Inflammatory macrophage treated with lipopolysaccharide for 4 hours (primary cell): ENCODE data around the gene WRAP73.

Experiments used
- DNase-seq: peaks from one replicate; pipeline ENCODE4 v3.0.0-alpha.2; 2020

The WRAP73 gene

GRCh38 chr1:3609016-3609768, 40.7 kb downstream of the WRAP73 start:
- no peak for DNase-seq

- DNase-seq = no peak
These were observed 41.7 kb downstream of the WRAP73 start for GRCh38 chr1:3608154-3608553.

GRCh38 chr1:3607703-3608065, 42.2 kb downstream of the WRAP73 start:
- DNase-seq = no peak

GRCh38 chr1:3606779-3607702, 42.9 kb downstream of the WRAP73 start:
- DNase-seq = no peak

- DNase-seq = no peak
These were observed 44.7 kb downstream of the WRAP73 start for GRCh38 chr1:3604997-3605823.

- no peak for DNase-seq
These were observed 45.4 kb downstream of the WRAP73 start for GRCh38 chr1:3604468-3604974.

GRCh38 chr1:3603571-3604467, 46.1 kb downstream of the WRAP73 start:
- no peak for DNase-seq

- no peak for DNase-seq
These were observed 46.7 kb downstream of the WRAP73 start for GRCh38 chr1:3603156-3603555.

- DNase-seq = no peak
These were observed 47.5 kb downstream of the WRAP73 start for GRCh38 chr1:3602375-3602774.

GRCh38 chr1:3601743-3602142, 48.2 kb downstream of the WRAP73 start:
- DNase-seq = no peak

GRCh38 chr1:3600354-3600753, 49.5 kb downstream of the WRAP73 start:
- no peak for DNase-seq

- DNase-seq = no peak
These were observed 50.1 kb downstream of the WRAP73 start for GRCh38 chr1:3599816-3600215.

GRCh38 chr1:3599286-3599811, 50.6 kb downstream of the WRAP73 start:
- no peak for DNase-seq

- DNase-seq = no peak
These were observed 51.2 kb downstream of the WRAP73 start for GRCh38 chr1:3598522-3599285.

- DNase-seq = no peak
These were observed 51.8 kb downstream of the WRAP73 start for GRCh38 chr1:3598051-3598491.

- no peak for DNase-seq
These were observed 52.3 kb downstream of the WRAP73 start for GRCh38 chr1:3597599-3597964.

GRCh38 chr1:3596663-3597598, 53.0 kb downstream of the WRAP73 start:
- no peak for DNase-seq

- DNase-seq = no peak
These were observed 54.0 kb downstream of the WRAP73 start for GRCh38 chr1:3595949-3596348.

GRCh38 chr1:3594706-3595377, 55.1 kb downstream of the WRAP73 start:
- no peak for DNase-seq
